Mucosa of rectum (tissue), 2 donors: Measurements from ENCODE around the gene MDGA2.

ENCODE experiments used
- H3K27ac ChIP-seq, 2 donors: one replicate each; pipeline ENCODE4 v1.7.0; 2013; ENCODE audit warnings: inconsistent platforms in 2 of 2, low read depth in 2 of 2, low read length in 2 of 2
- H3K27me3 ChIP-seq, 2 donors: one replicate each; pipeline ENCODE4 v1.7.0; 2013; ENCODE audit warnings: low read length in 2 of 2; ENCODE audit not compliant: control insufficient read depth in 2 of 2, insufficient read depth in 2 of 2
- H3K36me3 ChIP-seq, 2 donors: one replicate each; pipeline ENCODE4 v1.7.0; 2013; ENCODE audit warnings: low read length in 2 of 2; ENCODE audit not compliant: control insufficient read depth in 2 of 2, insufficient read depth in 2 of 2
- H3K4me1 ChIP-seq, 2 donors: one replicate each; pipeline ENCODE4 v1.7.0; 2013; ENCODE audit warnings: low read length in 2 of 2, mild to moderate bottlenecking in 1 of 2; ENCODE audit not compliant: control insufficient read depth in 2 of 2, insufficient read depth in 2 of 2
- H3K4me3 ChIP-seq, 2 donors: one replicate each; pipeline ENCODE4 v1.7.0; 2013; ENCODE audit warnings: low read length in 2 of 2
- H3K9ac ChIP-seq, 2 donors: one replicate each; pipeline ENCODE4 v1.7.0; 2013; ENCODE audit warnings: low read length in 2 of 2, low read depth in 1 of 2, mild to moderate bottlenecking in 1 of 2
- H3K9me3 ChIP-seq, 2 donors: one replicate each; pipeline ENCODE4 v1.7.0; 2013; ENCODE audit warnings: low read length in 2 of 2; ENCODE audit not compliant: control insufficient read depth in 2 of 2
- donor health status: healthy.
- donor health status: Normal muscosa, but diverticular disease.

The MDGA2 gene

GRCh38 chr14:47039336-47039735 lies 636.1 kb downstream of the MDGA2 start:
- H3K27me3 ChIP-seq = no peaks in the 10 kb centered on the region
- no peak overlapping the region for H3K4me3 ChIP-seq
- no peaks in the 10 kb centered on the region for H3K9me3 ChIP-seq
- no peak overlapping the region for H3K27ac ChIP-seq
- no peak overlapping the region for H3K9ac ChIP-seq
- H3K36me3 ChIP-seq = no peaks in the 10 kb centered on the region
- no peaks in the 10 kb centered on the region for H3K4me1 ChIP-seq

GRCh38 chr14:47022721-47023120 lies 652.7 kb downstream of the MDGA2 start:
- no peaks in the 10 kb centered on the region for H3K27me3 ChIP-seq
- H3K27ac ChIP-seq = no peak overlapping the region
- no peak overlapping the region for H3K4me3 ChIP-seq
- no peaks in the 10 kb centered on the region for H3K4me1 ChIP-seq
- no peak overlapping the region for H3K9ac ChIP-seq
- H3K36me3 ChIP-seq = no peaks in the 10 kb centered on the region
- no peaks in the 10 kb centered on the region for H3K9me3 ChIP-seq

DNA sequence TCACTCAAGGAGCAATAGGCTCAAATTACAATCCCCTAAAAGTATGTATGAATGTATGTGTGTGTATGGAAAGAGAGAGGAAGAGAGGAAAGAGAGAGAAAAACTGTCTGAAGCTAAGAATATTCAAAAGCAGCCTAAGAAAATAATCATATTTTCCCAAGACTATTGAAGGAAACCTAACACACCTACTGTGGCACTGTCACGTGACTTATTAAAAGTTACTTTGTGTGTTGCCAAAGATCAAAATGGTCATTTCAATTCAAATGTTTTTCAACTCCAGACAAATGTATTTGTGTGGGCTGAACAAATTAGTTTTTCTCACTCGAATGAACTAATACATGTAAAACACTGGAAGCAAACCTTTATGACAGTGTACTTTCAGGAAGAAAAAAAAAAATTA lies 654.9 kb downstream of the MDGA2 start:
- H3K27me3 ChIP-seq = no peaks in the 10 kb centered on the region
- no peak overlapping the region for H3K4me3 ChIP-seq
- H3K4me1 ChIP-seq = no peaks in the 10 kb centered on the region
- no peaks in the 10 kb centered on the region for H3K9me3 ChIP-seq
- no peaks in the 10 kb centered on the region for H3K36me3 ChIP-seq
- H3K9ac ChIP-seq = no peak overlapping the region
- no peak overlapping the region for H3K27ac ChIP-seq

GRCh38 chr14:47012533-47013280 lies 662.7 kb downstream of the MDGA2 start:
- Histone ChIP-seq H3K27ac (no peak overlapping the region), H3K9me3 (no peaks in the 10 kb centered on the region), H3K4me3 (no peak overlapping the region), H3K4me1 (no peaks in the 10 kb centered on the region), H3K9ac (no peak overlapping the region), H3K27me3 (no peaks in the 10 kb centered on the region), H3K36me3 (no peaks in the 10 kb centered on the region)

DNA sequence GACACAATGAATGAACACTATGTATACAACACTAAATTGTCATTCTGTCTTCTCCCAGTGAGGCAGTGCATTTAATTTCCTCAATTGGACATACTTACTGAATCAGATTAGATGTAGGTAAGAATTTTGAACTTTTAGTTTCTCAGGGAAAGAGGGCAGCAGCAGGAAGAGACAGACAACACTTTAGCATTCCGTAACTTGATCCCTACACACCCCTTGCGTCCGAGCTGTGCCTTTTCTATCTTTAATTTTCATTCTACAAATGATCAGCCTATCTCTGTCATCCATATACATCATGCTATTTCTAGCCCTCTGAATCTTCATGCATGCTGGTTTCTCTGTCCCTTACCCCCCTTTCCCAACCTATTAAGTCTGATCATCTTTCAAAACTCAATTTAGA lies 665.8 kb downstream of the MDGA2 start:
- Histone ChIP-seq H3K4me1 (no peaks in the 10 kb centered on the region), H3K27me3 (no peaks in the 10 kb centered on the region), H3K4me3 (no peak overlapping the region), H3K27ac (no peak overlapping the region), H3K9ac (no peak overlapping the region), H3K9me3 (no peaks in the 10 kb centered on the region), H3K36me3 (no peaks in the 10 kb centered on the region)

DNA sequence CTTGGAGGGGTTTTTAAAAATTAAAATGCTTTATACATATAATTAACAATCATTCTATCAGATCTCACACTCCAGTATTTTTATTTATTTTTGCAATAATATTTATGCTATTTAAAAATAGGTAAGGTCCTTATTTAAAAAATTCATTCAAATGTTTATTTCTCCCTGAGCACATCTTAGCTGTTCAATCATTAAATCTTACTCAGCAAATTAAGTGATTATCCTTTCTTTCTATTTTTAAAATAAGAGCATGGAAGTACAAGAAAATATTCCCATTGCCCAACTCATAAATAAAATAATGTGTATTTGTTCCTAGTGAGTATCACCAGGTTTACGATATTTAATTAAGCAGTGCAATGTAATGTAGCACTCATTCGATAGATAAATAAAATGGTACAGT lies 666.7 kb downstream of the MDGA2 start:
- Histone ChIP-seq H3K9ac (no peak overlapping the region), H3K27me3 (no peaks in the 10 kb centered on the region), H3K36me3 (no peaks in the 10 kb centered on the region), H3K9me3 (no peaks in the 10 kb centered on the region), H3K27ac (no peak overlapping the region), H3K4me1 (no peaks in the 10 kb centered on the region), H3K4me3 (no peak overlapping the region)

DNA sequence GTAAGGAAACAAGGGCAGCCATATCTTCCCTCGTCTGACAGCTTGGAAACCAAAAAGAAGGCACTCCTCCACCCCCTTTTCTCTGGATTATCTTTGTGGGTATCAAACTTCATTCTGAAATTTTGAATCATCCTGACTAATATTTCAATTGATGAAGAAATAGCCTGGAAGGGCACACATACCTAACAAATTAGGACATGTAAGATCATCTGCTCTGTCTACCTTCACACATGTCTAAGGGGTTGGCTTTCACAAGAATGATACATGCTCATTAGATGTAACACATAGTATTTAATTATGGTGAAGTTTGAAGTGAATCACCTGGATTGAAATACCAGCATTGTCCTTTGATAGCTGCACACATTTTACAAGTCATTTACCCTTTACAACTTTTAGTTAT lies 675.7 kb downstream of the MDGA2 start:
- H3K4me3 ChIP-seq = no peak overlapping the region
- no peaks in the 10 kb centered on the region for H3K36me3 ChIP-seq
- no peaks in the 10 kb centered on the region for H3K9me3 ChIP-seq
- H3K27me3 ChIP-seq = no peaks in the 10 kb centered on the region
- no peaks in the 10 kb centered on the region for H3K4me1 ChIP-seq
- H3K27ac ChIP-seq = no peak overlapping the region
- no peak overlapping the region for H3K9ac ChIP-seq

DNA sequence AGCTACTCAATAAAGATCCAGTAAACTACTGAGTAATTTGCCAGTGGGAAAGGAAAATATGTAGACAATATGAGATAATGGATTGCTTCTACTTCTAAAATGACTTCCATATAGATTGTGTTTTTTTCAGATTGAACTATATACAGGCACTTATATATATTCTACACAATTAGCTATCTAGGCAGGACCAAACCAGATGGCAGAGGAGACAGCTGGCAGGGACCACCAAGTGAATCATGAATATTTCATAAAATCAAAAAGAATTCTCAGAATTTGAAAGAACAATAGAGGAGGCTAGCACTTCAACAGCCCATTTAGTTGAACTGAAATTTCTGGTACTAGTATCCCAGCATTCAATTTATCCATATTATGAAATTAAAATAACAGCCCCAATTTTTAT lies 685.8 kb downstream of the MDGA2 start:
- no peaks in the 10 kb centered on the region for H3K36me3 ChIP-seq
- no peak overlapping the region for H3K4me3 ChIP-seq
- no peak overlapping the region for H3K27ac ChIP-seq
- H3K4me1 ChIP-seq = no peaks in the 10 kb centered on the region
- no peak overlapping the region for H3K9ac ChIP-seq
- no peaks in the 10 kb centered on the region for H3K27me3 ChIP-seq
- H3K9me3 ChIP-seq = no peaks in the 10 kb centered on the region

DNA sequence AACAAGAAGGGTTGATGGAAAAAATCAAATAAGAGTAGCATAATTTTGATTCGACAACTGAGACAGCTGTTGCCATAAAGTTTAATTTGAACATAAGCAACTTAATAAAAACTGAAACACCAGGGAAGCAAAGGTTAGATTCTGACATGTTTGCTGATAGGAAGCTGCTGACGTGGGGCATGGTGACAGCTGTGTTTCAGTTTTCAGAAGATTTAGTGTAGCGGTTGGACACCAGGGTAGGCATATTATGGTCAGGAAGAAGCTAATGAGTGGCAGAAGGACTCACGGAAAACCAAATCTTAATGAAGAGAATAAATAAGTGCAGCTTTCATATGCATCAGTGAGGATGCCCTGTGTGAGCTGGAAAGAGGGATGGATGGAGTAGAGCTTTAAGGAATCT lies 687.1 kb downstream of the MDGA2 start:
- Histone ChIP-seq H3K4me1 (no peaks in the 10 kb centered on the region), H3K36me3 (no peaks in the 10 kb centered on the region), H3K4me3 (no peak overlapping the region), H3K27ac (no peak overlapping the region), H3K9me3 (no peaks in the 10 kb centered on the region), H3K27me3 (no peaks in the 10 kb centered on the region), H3K9ac (no peak overlapping the region)

DNA sequence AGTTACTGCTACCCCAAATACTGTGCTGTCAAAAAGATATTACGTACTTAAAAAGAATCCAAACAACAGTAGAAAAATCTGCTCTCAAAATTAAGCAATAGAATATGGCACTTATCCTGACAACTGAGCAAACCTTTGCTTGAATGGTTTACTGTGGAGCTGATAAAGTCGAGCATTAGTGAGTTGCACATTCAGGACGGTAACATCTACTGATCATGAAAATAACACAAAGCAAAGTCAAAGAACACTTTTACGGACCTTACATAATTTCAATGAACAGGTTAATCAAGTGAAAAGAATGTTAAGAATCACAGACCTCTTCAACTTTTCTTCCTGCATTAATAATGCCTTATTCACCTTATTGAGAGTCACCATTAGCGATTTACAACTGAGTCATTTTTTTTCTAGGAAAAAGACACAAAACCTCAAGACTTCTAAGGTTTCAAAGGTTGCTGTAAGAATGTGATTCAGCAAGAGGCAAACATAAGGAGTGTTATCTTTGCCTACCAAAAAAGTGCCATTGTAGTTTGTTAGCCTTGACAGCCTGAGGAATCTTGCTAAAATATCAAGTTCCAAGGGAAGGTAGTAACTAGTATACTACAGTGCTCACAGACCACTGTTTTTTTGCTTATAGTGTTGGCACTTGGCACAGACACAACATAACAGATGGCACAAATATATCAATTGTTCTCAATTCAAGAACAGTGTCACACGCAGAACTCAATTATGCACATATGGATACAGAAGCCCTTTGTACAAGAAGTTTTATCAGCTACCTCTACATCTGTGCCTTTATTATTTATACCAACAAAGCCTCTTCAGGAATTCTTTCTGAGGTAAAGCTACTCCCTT lies 689.6 kb downstream of the MDGA2 start:
- H3K4me3 ChIP-seq = no peak overlapping the region
- no peak overlapping the region for H3K9ac ChIP-seq
- H3K4me1 ChIP-seq = no peaks in the 10 kb centered on the region
- H3K9me3 ChIP-seq = no peaks in the 10 kb centered on the region
- H3K27me3 ChIP-seq = no peaks in the 10 kb centered on the region
- H3K36me3 ChIP-seq = no peaks in the 10 kb centered on the region
- no peak overlapping the region for H3K27ac ChIP-seq
